ENCODE measurements around the gene PTPRJ.

GRCh38 chr11:48182860-48183526 lies 202.6 kb downstream of the PTPRJ start:
- TF ChIP-seq CTCF (IDR thresholded peaks at IDR 0.05 in 8 of 11, conservative IDR thresholded peaks at IDR 0.05 in 3 of 11), result no peak
- TF ChIP-seq POLR2AphosphoS5 (IDR thresholded peaks at IDR 0.05), result no peak
